ENCODE results near the gene SLC22A17.
"Not testable (repeated sequence)": the region's sequence is repeated elsewhere in the genome, so short reads cannot be mapped to it uniquely, and the experiment has no call there.

SLC22A17 gene

DNA sequence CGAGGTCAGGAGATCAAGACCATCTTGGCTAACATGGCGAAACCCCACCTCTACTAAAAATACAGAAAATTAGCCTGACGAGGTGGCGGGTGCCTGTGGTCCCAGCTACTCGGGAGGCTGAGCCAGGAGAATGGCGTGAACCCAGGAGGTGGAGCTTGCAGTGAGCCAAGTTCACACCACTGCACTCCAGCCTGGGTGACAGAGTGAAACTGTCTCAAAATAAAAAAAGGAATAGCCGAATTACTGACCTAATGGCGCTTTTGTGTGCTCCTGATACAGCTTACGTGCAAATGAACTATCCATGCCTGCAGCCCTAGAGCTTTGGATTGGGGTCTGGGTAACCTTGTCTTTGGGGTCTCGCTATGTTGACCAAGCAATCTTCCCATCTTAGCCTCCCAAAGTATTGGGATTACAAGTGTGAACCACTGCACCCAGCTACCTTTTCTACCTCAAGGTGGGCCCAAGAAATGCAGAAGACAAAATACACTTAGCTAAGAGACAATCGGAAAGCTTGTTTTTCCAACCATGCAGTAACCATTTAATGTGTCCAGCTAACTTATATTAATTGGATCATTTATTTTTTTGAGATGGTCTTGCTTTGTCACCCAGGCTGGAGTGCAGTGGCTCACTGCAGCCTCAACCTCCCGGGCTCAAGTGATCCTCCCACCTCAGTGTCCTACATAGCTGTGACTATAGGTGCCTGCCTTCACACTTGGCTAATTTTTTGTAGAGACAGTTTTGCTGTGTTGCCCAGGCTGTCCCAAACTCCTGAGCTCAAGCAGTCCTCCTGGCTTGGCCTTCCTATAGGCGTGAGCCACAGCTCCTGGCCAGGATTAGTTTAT lies 26.0 kb downstream of the SLC22A17 start:
- H3K4me3 ChIP-seq (ENCODE audit: low read depth, low read length), result no peak overlapping the region
- TF ChIP-seq, protein P1, sequence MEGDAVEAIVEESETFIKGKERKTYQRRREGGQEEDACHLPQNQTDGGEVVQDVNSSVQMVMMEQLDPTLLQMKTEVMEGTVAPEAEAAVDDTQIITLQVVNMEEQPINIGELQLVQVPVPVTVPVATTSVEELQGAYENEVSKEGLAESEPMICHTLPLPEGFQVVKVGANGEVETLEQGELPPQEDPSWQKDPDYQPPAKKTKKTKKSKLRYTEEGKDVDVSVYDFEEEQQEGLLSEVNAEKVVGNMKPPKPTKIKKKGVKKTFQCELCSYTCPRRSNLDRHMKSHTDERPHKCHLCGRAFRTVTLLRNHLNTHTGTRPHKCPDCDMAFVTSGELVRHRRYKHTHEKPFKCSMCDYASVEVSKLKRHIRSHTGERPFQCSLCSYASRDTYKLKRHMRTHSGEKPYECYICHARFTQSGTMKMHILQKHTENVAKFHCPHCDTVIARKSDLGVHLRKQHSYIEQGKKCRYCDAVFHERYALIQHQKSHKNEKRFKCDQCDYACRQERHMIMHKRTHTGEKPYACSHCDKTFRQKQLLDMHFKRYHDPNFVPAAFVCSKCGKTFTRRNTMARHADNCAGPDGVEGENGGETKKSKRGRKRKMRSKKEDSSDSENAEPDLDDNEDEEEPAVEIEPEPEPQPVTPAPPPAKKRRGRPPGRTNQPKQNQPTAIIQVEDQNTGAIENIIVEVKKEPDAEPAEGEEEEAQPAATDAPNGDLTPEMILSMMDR (IDR thresholded peaks at IDR 0.05; ENCODE audit: low read depth, low read length), result no peak

DNA sequence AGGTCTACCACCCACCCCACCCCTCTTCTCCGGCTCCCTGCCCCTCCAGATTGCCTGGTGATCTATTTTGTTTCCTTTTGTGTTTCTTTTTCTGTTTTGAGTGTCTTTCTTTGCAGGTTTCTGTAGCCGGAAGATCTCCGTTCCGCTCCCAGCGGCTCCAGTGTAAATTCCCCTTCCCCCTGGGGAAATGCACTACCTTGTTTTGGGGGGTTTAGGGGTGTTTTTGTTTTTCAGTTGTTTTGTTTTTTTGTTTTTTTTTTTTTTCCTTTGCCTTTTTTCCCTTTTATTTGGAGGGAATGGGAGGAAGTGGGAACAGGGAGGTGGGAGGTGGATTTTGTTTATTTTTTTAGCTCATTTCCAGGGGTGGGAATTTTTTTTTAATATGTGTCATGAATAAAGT lies 26.9 kb downstream of the SLC22A17 start:
- H3K4me3 ChIP-seq (ENCODE audit: low read depth, low read length), result not testable (repeated sequence)

GRCh38 chr14:23324993-23325392 lies 27.7 kb downstream of the SLC22A17 start:
- TF ChIP-seq, protein P1 (IDR thresholded peaks at IDR 0.05; ENCODE audit: low read depth, low read length), result no peak
- H3K4me3 ChIP-seq (ENCODE audit: low read depth, low read length), result no peak overlapping the region

- H3K4me3 ChIP-seq (ENCODE audit: low read depth, low read length), result no peak overlapping the region
- TF ChIP-seq, protein P1 (IDR thresholded peaks at IDR 0.05; ENCODE audit: low read depth, low read length), result no peak
Observed at GRCh38 chr14:23324455-23324846, 28.2 kb downstream of the SLC22A17 start.

- TF ChIP-seq, protein P1 (IDR thresholded peaks at IDR 0.05; ENCODE audit: low read depth, low read length), result no peak
- H3K4me3 ChIP-seq (ENCODE audit: low read depth, low read length), result no peak overlapping the region
Observed at GRCh38 chr14:23323838-23324454, 28.7 kb downstream of the SLC22A17 start.

GRCh38 chr14:23322568-23323517 lies 29.8 kb downstream of the SLC22A17 start:
- TF ChIP-seq, protein P1 (IDR thresholded peaks at IDR 0.05; ENCODE audit: low read depth, low read length), result no peak
- peak overlapping the region; percentile 74 for H3K4me3 ChIP-seq (ENCODE audit: low read depth, low read length)

Data from WI38 (cell line).